ENCODE data around the gene NR1D1. TPM values are rescaled to one million over a fixed set of nuclear protein-coding genes. Genes with fewer than 3 reads are reported as not detected.
A peak's percentile ranks its signal among the peaks of the same experiment; 100 is the strongest.

Gene NR1D1
- total and polyA plus RNA-seq, 2 of the 13 experiments (the other 11 are each of a cell fraction or from before 2014, with no cell fraction given): 2.1 to 2.7 TPM

- TF ChIP-seq ZNF124 (CRISPR knock-in tag; IDR thresholded peaks at IDR 0.05): 0 out of 2 replicates have a peak, but pooled peaks have one; percentile 63
- no peak; the same call in 1 of the 2 replicates for TF ChIP-seq ZNF720 (CRISPR knock-in tag; IDR thresholded peaks at IDR 0.05)
- peak; percentile 99 for TF ChIP-seq MEIS2 (CRISPR knock-in tag; IDR thresholded peaks at IDR 0.05)
- TF ChIP-seq RORA (CRISPR knock-in tag; IDR thresholded peaks at IDR 0.05): no peak
- peak; percentile 91 for TF ChIP-seq CBFB (CRISPR knock-in tag; IDR thresholded peaks at IDR 0.05)
- TF ChIP-seq KAT8 (CRISPR knock-in tag; IDR thresholded peaks at IDR 0.05): peak; percentile 71
- TF ChIP-seq ZNF3 (CRISPR knock-in tag; IDR thresholded peaks at IDR 0.05): no peak
- peak; percentile 82; the same call in 1 of the 2 replicates for TF ChIP-seq ZSCAN25 (CRISPR knock-in tag; IDR thresholded peaks at IDR 0.05)
- no peak for TF ChIP-seq SNRNP70 (IDR thresholded peaks at IDR 0.05; ENCODE audit: low read depth, low read length)
- TF ChIP-seq MXD3 (CRISPR knock-in tag; IDR thresholded peaks at IDR 0.05): peak; percentile 29; the same call in 1 of the 2 replicates
- no peak for TF ChIP-seq BHLHE40 (IDR thresholded peaks at IDR 0.05; ENCODE audit: low read length)
- peak; percentile 66; the same call in 1 of the 2 replicates for TF ChIP-seq ZNF543 (CRISPR knock-in tag; IDR thresholded peaks at IDR 0.05)
- TF ChIP-seq ZBTB42 (CRISPR knock-in tag; IDR thresholded peaks at IDR 0.05): no peak
- peak; percentile 35 for TF ChIP-seq DRAP1 (CRISPR knock-in tag; IDR thresholded peaks at IDR 0.05)
- TF ChIP-seq ZNF761 (CRISPR knock-in tag; conservative IDR thresholded peaks at IDR 0.05): no peak; the same call in 1 of the 2 replicates
- no peak for TF ChIP-seq NR0B2 (CRISPR knock-in tag; IDR thresholded peaks at IDR 0.05)
- TF ChIP-seq, protein P1, sequence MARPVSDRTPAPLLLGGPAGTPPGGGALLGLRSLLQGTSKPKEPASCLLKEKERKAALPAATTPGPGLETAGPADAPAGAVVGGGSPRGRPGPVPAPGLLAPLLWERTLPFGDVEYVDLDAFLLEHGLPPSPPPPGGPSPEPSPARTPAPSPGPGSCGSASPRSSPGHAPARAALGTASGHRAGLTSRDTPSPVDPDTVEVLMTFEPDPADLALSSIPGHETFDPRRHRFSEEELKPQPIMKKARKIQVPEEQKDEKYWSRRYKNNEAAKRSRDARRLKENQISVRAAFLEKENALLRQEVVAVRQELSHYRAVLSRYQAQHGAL (CRISPR knock-in tag; IDR thresholded peaks at IDR 0.05; ENCODE audit: not compliant biosample characterization): no peak
- TF ChIP-seq ZNF562 (CRISPR knock-in tag; IDR thresholded peaks at IDR 0.05; ENCODE audit: borderline replicate concordance): no peak
- peak; percentile 80; the same call in 1 of the 2 replicates for TF ChIP-seq KDM4B (CRISPR knock-in tag; IDR thresholded peaks at IDR 0.05)
- no peak for TF ChIP-seq U2AF1 (optimal IDR thresholded peaks at IDR 0.05; ENCODE audit: low read depth, low read length)
- TF ChIP-seq, protein P2, sequence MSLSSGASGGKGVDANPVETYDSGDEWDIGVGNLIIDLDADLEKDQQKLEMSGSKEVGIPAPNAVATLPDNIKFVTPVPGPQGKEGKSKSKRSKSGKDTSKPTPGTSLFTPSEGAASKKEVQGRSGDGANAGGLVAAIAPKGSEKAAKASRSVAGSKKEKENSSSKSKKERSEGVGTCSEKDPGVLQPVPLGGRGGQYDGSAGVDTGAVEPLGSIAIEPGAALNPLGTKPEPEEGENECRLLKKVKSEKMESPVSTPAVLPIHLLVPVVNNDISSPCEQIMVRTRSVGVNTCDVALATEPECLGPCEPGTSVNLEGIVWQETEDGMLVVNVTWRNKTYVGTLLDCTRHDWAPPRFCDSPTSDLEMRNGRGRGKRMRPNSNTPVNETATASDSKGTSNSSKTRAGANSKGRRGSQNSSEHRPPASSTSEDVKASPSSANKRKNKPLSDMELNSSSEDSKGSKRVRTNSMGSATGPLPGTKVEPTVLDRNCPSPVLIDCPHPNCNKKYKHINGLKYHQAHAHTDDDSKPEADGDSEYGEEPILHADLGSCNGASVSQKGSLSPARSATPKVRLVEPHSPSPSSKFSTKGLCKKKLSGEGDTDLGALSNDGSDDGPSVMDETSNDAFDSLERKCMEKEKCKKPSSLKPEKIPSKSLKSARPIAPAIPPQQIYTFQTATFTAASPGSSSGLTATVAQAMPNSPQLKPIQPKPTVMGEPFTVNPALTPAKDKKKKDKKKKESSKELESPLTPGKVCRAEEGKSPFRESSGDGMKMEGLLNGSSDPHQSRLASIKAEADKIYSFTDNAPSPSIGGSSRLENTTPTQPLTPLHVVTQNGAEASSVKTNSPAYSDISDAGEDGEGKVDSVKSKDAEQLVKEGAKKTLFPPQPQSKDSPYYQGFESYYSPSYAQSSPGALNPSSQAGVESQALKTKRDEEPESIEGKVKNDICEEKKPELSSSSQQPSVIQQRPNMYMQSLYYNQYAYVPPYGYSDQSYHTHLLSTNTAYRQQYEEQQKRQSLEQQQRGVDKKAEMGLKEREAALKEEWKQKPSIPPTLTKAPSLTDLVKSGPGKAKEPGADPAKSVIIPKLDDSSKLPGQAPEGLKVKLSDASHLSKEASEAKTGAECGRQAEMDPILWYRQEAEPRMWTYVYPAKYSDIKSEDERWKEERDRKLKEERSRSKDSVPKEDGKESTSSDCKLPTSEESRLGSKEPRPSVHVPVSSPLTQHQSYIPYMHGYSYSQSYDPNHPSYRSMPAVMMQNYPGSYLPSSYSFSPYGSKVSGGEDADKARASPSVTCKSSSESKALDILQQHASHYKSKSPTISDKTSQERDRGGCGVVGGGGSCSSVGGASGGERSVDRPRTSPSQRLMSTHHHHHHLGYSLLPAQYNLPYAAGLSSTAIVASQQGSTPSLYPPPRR (CRISPR knock-in tag; IDR thresholded peaks at IDR 0.05; ENCODE audit: borderline replicate concordance): peak; percentile 81
- peak; percentile 99 for TF ChIP-seq SSRP1 (CRISPR knock-in tag; IDR thresholded peaks at IDR 0.05)
- TF ChIP-seq TSC22D2 (CRISPR knock-in tag; IDR thresholded peaks at IDR 0.05; ENCODE audit: borderline replicate concordance): 0 out of 2 replicates have a peak, but pooled peaks have one; percentile 31
- TF ChIP-seq ZNF343 (CRISPR knock-in tag; IDR thresholded peaks at IDR 0.05): 0 out of 2 replicates have a peak, but pooled peaks have one; percentile 78
Measured at GRCh38 chr17:40111221-40112128, 11.1 kb upstream of the NR1D1 start (continued).
